ENCODE measurements around the gene KRT23.

The KRT23 gene

GRCh38 chr17:40886090-40886489 is 51.4 kb downstream of the KRT23 start:
- Histone ChIP-seq H3K27ac (no peak overlapping the region), H3K4me1 (peaks cover 8 to 18% (median 16%) of the 10 kb centered on the region in 10 experiments; a peak in 19 of 20 replicates), H3K9me3 (replicated peaks in 1 of 11) (no peaks in the 10 kb centered on the region), H4K20me1 (no peaks in the 10 kb centered on the region), H3K36me3 (no peaks in the 10 kb centered on the region), H3K27me3 (no peaks in the 10 kb centered on the region), H3K9ac (no peak overlapping the region), H3K4me3 (no peak overlapping the region), H3K4me2 (no peak overlapping the region)
- TF ChIP-seq Cebpa-rat (IDR thresholded peaks at IDR 0.05) = no peak

- no peak within 1 kb of the TSS for H3K4me3 ChIP-seq
- no peak within 1 kb of the TSS for H3K9ac ChIP-seq
- peaks cover 8 to 17% (median 16%) of the 10 kb centered on the region in 10 experiments; a peak in 19 of 20 replicates for H3K4me1 ChIP-seq
- no peaks in the 10 kb centered on the region for H3K9me3 ChIP-seq (replicated peaks in 1 of 11)
- no peaks in the 10 kb centered on the region for H4K20me1 ChIP-seq
- no peak for TF ChIP-seq Cebpa-rat (IDR thresholded peaks at IDR 0.05)
- H3K4me2 ChIP-seq = no peak within 1 kb of the TSS
- no peaks in the 10 kb centered on the region for H3K27me3 ChIP-seq
- no peak within 1 kb of the TSS for H3K27ac ChIP-seq
- H3K36me3 ChIP-seq = no peaks in the 10 kb centered on the region
Observed at GRCh38 chr17:40884708-40885512, 52.5 kb downstream of the KRT23 start, which contains the start of gene KRT20. TSS of gene KRT20 (minus strand) at chr17:40885242. CDS start at chr17:40885185, 57 bp downstream.

GRCh38 chr17:40883626-40884334 is 53.7 kb downstream of the KRT23 start:
- TF ChIP-seq Cebpa-rat (IDR thresholded peaks at IDR 0.05) = no peak
- Histone ChIP-seq H3K27me3 (no peaks in the 10 kb centered on the region), H3K9ac (no peak overlapping the region)

GRCh38 chr17:40883031-40883430 is 54.4 kb downstream of the KRT23 start:
- Histone ChIP-seq H3K4me2 (no peak overlapping the region), H4K20me1 (no peaks in the 10 kb centered on the region), H3K9ac (no peak overlapping the region), H3K9me3 (replicated peaks in 1 of 11) (no peaks in the 10 kb centered on the region), H3K4me3 (no peak overlapping the region), H3K27me3 (no peaks in the 10 kb centered on the region), H3K4me1 (peaks cover 0 to 4% (median 0%) of the 10 kb centered on the region in 10 experiments; a peak in 1 of 20 replicates), H3K27ac (no peak overlapping the region), H3K36me3 (no peaks in the 10 kb centered on the region)
- TF ChIP-seq Cebpa-rat (IDR thresholded peaks at IDR 0.05) = no peak

More at GRCh38 chr17:40883626-40884334, 53.7 kb downstream of the KRT23 start:
- Histone ChIP-seq H3K4me1 (peaks cover 3 to 9% (median 5%) of the 10 kb centered on the region in 10 experiments; a peak in 18 of 20 replicates), H3K36me3 (no peaks in the 10 kb centered on the region), H3K4me2 (no peak overlapping the region), H3K27ac (no peak overlapping the region), H4K20me1 (no peaks in the 10 kb centered on the region), H3K4me3 (no peak overlapping the region), H3K9me3 (replicated peaks in 1 of 11) (no peaks in the 10 kb centered on the region)

- Histone ChIP-seq H3K27me3 (no peaks in the 10 kb centered on the region), H3K27ac (no peak overlapping the region), H3K4me2 (no peak overlapping the region), H3K9me3 (replicated peaks in 1 of 11) (no peaks in the 10 kb centered on the region), H3K4me3 (no peak overlapping the region), H3K9ac (no peak overlapping the region), H4K20me1 (no peaks in the 10 kb centered on the region), H3K36me3 (no peaks in the 10 kb centered on the region), H3K4me1 (peaks cover 0 to 4% (median 0%) of the 10 kb centered on the region in 10 experiments; a peak in 2 of 20 replicates)
- no peak for TF ChIP-seq Cebpa-rat (IDR thresholded peaks at IDR 0.05)
Observed at GRCh38 chr17:40879026-40879425, 58.4 kb downstream of the KRT23 start.

GRCh38 chr17:40878044-40878443 is 59.4 kb downstream of the KRT23 start:
- H4K20me1 ChIP-seq = no peaks in the 10 kb centered on the region
- no peaks in the 10 kb centered on the region for H3K27me3 ChIP-seq
- H3K4me1 ChIP-seq = peaks cover 0 to 4% (median 0%) of the 10 kb centered on the region in 10 experiments; a peak in 2 of 20 replicates
- no peaks in the 10 kb centered on the region for H3K9me3 ChIP-seq (replicated peaks in 1 of 11)
- no peak overlapping the region for H3K4me2 ChIP-seq
- no peak overlapping the region for H3K27ac ChIP-seq
- H3K4me3 ChIP-seq = no peak overlapping the region
- no peak for TF ChIP-seq Cebpa-rat (IDR thresholded peaks at IDR 0.05)
- H3K36me3 ChIP-seq = no peaks in the 10 kb centered on the region
- no peak overlapping the region for H3K9ac ChIP-seq

GRCh38 chr17:40873801-40874200 is 63.6 kb downstream of the KRT23 start:
- H3K9me3 ChIP-seq (replicated peaks in 1 of 11) = no peaks in the 10 kb centered on the region
- H3K9ac ChIP-seq = no peak overlapping the region
- TF ChIP-seq Cebpa-rat (IDR thresholded peaks at IDR 0.05) = no peak
- H3K27ac ChIP-seq = no peak overlapping the region
- no peaks in the 10 kb centered on the region for H3K36me3 ChIP-seq
- H3K4me1 ChIP-seq = no peaks in the 10 kb centered on the region; a peak in 1 of 20 replicates
- no peaks in the 10 kb centered on the region for H4K20me1 ChIP-seq
- no peaks in the 10 kb centered on the region for H3K27me3 ChIP-seq
- no peak overlapping the region for H3K4me3 ChIP-seq
- no peak overlapping the region for H3K4me2 ChIP-seq

- Histone ChIP-seq H3K36me3 (no peaks in the 10 kb centered on the region), H3K9ac (no peak overlapping the region), H3K4me3 (no peak overlapping the region), H3K4me1 (no peaks in the 10 kb centered on the region; a peak in 1 of 20 replicates), H3K27me3 (no peaks in the 10 kb centered on the region), H4K20me1 (no peaks in the 10 kb centered on the region), H3K9me3 (replicated peaks in 1 of 11) (no peaks in the 10 kb centered on the region), H3K4me2 (no peak overlapping the region), H3K27ac (no peak overlapping the region)
- TF ChIP-seq Cebpa-rat (IDR thresholded peaks at IDR 0.05) = no peak
Observed at GRCh38 chr17:40873255-40873654, 64.2 kb downstream of the KRT23 start.
